Parathyroid adenoma (tissue), 2 donors: ENCODE data around the gene PIK3CG.

Source experiments
- H2AFZ ChIP-seq: fragments of 300-600 bp; sonication (generic); one replicate; pipeline ENCODE4 v1.7.0; 2017; ENCODE audit warnings: antibody characterized with exemption, mild to moderate bottlenecking
- H3K27ac ChIP-seq: fragments of 300-600 bp; sonication (generic); one replicate; pipeline ENCODE4 v1.7.0; 2017
- H3K27me3 ChIP-seq: fragments of 300-600 bp; sonication (generic); one replicate; pipeline ENCODE4 v1.7.0; 2017; ENCODE audit warnings: low read length; ENCODE audit not compliant: control insufficient read depth, insufficient read depth
- H3K36me3 ChIP-seq: fragments of 300-600 bp; sonication (generic); one replicate; pipeline ENCODE4 v1.7.0; 2017; ENCODE audit warnings: low read length; ENCODE audit not compliant: control insufficient read depth, insufficient read depth
- H3K4me1 ChIP-seq: fragments of 300-600 bp; sonication (generic); one replicate; pipeline ENCODE4 v1.7.0; 2017; ENCODE audit warnings: control low read depth
- H3K4me2 ChIP-seq: fragments of 300-600 bp; sonication (generic); one replicate; pipeline ENCODE4 v1.7.0; 2017; ENCODE audit warnings: low read length
- H3K4me3 ChIP-seq: fragments of 300-600 bp; sonication (generic); one replicate; pipeline ENCODE4 v1.7.0; 2017; ENCODE audit warnings: low read depth, low read length
- H3K79me2 ChIP-seq: fragments of 300-600 bp; sonication (generic); one replicate; pipeline ENCODE4 v1.7.0; 2017; ENCODE audit warnings: control low read depth
- H3K9ac ChIP-seq: fragments of 300-600 bp; sonication (generic); one replicate; pipeline ENCODE4 v1.7.0; 2017; ENCODE audit warnings: mild to moderate bottlenecking
- H3K9me3 ChIP-seq: fragments of 300-600 bp; sonication (generic); one replicate; pipeline ENCODE4 v1.7.0; 2017; ENCODE audit warnings: low read length; ENCODE audit not compliant: control insufficient read depth
- TF ChIP-seq, protein P1 (sequence below): fragments of 300-600 bp; sonication (generic); IDR thresholded peaks from one replicate; pipeline ENCODE4 v1.7.0; 2017; ENCODE audit warnings: antibody characterized with exemption, mild to moderate bottlenecking
- donor health status: primary hyperparathyroidism.

Gene PIK3CG

DNA sequence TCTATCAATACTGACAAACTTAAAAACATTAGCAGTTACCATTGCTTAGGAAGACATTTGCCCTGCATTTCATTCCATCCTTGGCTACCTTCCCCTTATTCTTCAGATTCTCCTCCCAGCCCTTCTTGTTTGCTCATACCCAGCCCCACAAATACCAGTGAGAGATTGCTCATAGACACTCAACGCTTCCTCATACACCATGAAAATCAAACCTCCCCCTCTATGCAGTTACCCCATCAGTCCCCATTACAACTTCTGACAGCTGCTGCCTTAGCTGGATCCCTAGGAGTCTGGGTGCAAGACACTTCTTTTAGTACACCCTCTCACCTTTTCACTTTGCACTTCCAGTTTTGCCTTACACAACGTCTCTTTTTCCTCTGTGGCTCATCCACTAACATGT is 28.3 kb upstream of the PIK3CG start:
- Histone ChIP-seq H3K79me2 (no peaks in the 10 kb centered on the region), H3K4me2 (no peak overlapping the region), H3K9me3 (no peaks in the 10 kb centered on the region), H3K27ac (no peak overlapping the region), H2AFZ (no peak overlapping the region), H3K4me1 (no peaks in the 10 kb centered on the region), H3K36me3 (no peaks in the 10 kb centered on the region), H3K27me3 (no peaks in the 10 kb centered on the region), H3K9ac (no peak overlapping the region), H3K4me3 (no peak overlapping the region)
- TF ChIP-seq, protein P1, sequence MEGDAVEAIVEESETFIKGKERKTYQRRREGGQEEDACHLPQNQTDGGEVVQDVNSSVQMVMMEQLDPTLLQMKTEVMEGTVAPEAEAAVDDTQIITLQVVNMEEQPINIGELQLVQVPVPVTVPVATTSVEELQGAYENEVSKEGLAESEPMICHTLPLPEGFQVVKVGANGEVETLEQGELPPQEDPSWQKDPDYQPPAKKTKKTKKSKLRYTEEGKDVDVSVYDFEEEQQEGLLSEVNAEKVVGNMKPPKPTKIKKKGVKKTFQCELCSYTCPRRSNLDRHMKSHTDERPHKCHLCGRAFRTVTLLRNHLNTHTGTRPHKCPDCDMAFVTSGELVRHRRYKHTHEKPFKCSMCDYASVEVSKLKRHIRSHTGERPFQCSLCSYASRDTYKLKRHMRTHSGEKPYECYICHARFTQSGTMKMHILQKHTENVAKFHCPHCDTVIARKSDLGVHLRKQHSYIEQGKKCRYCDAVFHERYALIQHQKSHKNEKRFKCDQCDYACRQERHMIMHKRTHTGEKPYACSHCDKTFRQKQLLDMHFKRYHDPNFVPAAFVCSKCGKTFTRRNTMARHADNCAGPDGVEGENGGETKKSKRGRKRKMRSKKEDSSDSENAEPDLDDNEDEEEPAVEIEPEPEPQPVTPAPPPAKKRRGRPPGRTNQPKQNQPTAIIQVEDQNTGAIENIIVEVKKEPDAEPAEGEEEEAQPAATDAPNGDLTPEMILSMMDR = no peak

DNA sequence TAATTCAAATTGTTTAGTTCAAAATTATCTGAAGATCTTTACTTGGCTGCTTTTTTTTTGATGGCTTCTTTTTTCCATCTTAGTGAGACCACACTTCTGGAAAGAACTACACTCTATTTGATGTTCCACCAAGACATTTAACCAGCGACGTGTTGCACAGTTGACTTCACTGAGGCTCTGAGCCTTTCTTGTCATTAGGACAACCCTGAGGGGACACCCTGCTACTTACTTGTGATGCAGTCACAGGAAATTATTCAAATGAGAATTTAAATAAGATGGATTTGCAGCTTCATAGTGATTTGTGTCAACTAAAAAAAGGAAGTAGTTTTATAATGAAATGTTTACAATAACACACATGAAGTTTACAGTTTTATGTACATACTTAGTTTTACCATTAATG is 25.6 kb upstream of the PIK3CG start:
- Histone ChIP-seq H3K79me2 (no peaks in the 10 kb centered on the region), H3K27ac (no peak overlapping the region), H3K36me3 (no peaks in the 10 kb centered on the region), H3K4me2 (no peak overlapping the region), H2AFZ (no peak overlapping the region), H3K9ac (no peak overlapping the region), H3K4me3 (no peak overlapping the region), H3K4me1 (no peaks in the 10 kb centered on the region), H3K9me3 (no peaks in the 10 kb centered on the region), H3K27me3 (no peaks in the 10 kb centered on the region)
- TF ChIP-seq, protein P1 = no peak

DNA sequence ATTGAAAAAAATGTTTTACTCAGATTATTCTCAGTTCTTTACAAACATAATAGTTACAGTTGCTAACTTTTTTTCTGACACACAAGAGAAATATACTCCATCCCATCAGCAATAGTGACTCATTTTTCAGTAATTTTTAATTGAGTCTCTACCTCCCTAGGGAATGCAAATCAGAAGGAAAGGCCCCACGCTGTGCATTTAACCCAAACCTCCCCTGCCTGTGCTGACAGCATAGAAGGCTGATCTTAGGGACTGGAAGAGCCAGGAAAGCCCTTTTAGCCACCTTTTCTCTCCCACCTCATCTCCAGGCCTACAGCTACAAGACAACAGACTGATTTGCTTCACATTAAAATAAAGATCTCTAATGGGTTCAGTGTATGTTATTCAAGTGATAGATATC is 24.7 kb upstream of the PIK3CG start:
- H3K27ac ChIP-seq = no peak overlapping the region
- H3K79me2 ChIP-seq = no peaks in the 10 kb centered on the region
- no peak overlapping the region for H3K4me3 ChIP-seq
- no peak overlapping the region for H3K9ac ChIP-seq
- H2AFZ ChIP-seq = no peak overlapping the region
- H3K27me3 ChIP-seq = no peaks in the 10 kb centered on the region
- no peaks in the 10 kb centered on the region for H3K9me3 ChIP-seq
- no peaks in the 10 kb centered on the region for H3K4me1 ChIP-seq
- no peaks in the 10 kb centered on the region for H3K36me3 ChIP-seq
- TF ChIP-seq, protein P1 = no peak
- H3K4me2 ChIP-seq = no peak overlapping the region

DNA sequence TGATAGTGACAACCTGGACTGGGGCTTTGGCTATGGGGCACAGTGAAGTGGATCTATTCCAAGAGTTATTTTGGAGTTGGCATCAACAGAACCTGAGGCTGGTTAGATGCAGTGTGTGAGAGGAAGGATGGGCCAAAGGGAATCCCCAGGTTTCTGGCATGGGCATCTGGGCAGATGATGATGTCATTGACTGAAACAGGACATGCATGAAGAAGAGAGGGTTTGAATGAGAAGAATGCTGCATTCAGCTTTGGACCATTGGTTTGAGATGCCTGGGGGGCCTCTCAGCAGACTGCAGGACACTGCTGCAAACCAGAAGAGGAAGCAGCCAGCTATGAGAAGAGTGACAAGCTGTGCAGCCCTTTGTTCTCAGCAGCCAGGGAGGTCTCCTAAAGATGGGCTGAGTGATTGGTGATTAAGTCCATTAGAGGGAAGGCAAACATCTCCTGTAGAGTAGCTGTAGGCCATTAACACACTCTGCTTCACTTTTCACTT is 23.1 kb upstream of the PIK3CG start:
- H3K79me2 ChIP-seq = no peaks in the 10 kb centered on the region
- TF ChIP-seq, protein P1 = no peak
- no peak overlapping the region for H3K27ac ChIP-seq
- no peaks in the 10 kb centered on the region for H3K27me3 ChIP-seq
- H3K4me1 ChIP-seq = no peaks in the 10 kb centered on the region
- no peak overlapping the region for H3K9ac ChIP-seq
- H3K4me3 ChIP-seq = no peak overlapping the region
- H2AFZ ChIP-seq = no peak overlapping the region
- no peaks in the 10 kb centered on the region for H3K9me3 ChIP-seq
- no peak overlapping the region for H3K4me2 ChIP-seq
- H3K36me3 ChIP-seq = no peaks in the 10 kb centered on the region

DNA sequence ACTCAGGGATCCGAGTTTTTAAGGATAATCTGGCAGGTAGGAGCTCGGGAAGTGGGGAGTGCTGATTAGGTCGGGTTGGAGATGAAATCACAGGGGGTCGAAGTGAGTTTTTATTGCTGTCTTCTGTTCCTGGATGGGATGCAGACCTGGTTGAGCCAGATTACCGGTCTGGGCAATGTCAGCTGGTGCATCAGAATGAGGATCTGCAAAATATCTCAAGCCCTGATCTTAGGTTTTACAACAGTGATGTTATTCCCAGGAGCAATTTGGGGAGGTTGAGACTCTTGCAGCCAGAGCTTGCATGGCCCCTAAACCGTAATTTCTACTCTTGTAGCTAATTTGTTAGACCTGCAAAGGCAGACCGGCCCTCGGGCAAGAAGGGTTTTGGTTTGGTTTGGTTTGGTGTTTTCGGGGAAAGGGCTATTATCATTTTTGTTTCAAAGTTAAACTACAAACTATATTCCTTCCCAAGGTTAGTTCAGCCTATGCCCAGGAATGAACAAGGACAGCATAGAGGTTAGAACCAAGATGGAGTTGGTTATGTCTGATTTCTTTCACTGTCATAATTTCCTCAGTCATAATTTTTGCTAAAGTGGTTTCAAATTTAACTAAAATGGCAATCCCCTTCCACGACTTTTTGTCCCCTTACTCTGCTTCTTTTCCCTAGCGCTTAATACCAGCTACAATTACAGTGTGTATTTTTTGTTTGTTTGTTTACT is 20.6 kb upstream of the PIK3CG start:
- no peaks in the 10 kb centered on the region for H3K36me3 ChIP-seq
- H3K9ac ChIP-seq = no peak overlapping the region
- no peak overlapping the region for H3K27ac ChIP-seq
- no peaks in the 10 kb centered on the region for H3K27me3 ChIP-seq
- H2AFZ ChIP-seq = no peak overlapping the region
- no peak overlapping the region for H3K4me3 ChIP-seq
- H3K4me1 ChIP-seq = no peaks in the 10 kb centered on the region
- no peaks in the 10 kb centered on the region for H3K9me3 ChIP-seq
- TF ChIP-seq, protein P1 = no peak
- H3K79me2 ChIP-seq = no peaks in the 10 kb centered on the region
- H3K4me2 ChIP-seq = no peak overlapping the region
